Fibroblast of skin of scalp (primary cell): Measurements from ENCODE around the gene PKP4.

Source experiments
- DNase-seq: peaks from one replicate; pipeline ENCODE4 v3.0.0-alpha.2; 2013

The PKP4 gene

DNA sequence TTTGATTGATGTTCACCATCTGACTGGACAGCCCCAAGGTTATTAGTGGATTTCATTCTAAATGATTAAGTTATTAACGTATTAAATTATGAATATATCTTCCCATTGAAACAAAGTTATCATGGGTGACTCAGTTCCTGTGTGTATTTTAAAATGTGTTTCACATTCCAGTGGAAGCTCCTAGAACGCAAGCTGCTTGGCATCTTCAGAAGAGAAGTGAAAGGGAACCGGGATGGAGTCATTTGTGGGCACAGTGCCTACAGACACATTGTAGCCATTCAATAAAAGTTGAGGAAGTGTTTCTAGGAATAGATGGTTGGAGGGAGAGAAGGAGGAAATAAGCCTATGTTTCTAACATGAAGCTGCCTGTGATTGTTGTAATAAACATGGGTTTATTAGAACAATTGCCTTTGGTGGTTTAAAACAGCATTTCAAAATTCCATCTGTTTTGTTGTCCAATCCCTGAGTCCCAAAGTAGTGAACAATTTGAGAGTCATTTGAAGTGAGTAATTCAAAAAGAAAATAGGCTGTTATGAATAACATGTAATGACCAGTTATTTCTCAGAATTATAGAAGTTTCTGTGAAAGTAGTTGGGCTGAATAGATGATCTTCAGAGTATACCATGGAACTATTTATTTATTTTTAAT is 143.5 kb downstream of the PKP4 start:
- peak; percentile 93 for DNase-seq

DNA sequence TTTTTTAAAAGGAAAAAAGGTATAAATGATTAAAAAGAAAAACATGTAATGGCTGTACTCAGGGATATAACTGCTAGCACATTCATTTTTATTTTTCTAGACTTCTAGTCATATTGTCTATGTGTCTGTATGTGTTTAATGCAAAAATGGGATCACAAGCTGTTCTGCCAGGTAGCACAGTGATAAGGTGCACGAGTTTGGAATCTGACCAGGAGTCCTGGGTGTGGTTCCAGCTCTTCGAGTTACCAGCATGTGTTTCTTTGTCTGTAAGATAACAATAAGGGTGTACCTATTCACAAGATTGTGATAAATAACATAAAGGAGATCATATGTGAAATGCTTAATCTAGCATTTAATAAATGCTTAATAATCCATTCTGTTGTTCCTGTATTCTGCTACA is 145.3 kb downstream of the PKP4 start:
- DNase-seq: no peak

DNA sequence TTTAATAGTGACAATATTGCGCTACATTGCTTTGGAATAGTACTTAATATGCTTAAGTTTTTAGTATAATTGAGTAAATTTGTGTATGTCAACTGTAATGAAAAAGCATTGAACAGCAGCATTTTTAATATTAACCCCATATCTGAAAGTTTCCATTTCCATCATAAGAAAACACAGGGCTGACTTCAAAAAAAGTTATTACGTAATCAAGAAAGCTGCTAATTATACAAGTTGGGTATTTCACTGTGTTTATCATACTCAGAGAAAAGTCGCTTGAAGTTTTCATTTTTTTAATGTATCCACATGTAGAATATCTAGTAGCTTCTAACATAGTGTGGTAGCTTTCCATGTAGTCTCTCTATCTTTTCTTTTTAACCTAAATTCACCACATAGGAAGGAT is 146.5 kb downstream of the PKP4 start:
- DNase-seq: no peak

DNA sequence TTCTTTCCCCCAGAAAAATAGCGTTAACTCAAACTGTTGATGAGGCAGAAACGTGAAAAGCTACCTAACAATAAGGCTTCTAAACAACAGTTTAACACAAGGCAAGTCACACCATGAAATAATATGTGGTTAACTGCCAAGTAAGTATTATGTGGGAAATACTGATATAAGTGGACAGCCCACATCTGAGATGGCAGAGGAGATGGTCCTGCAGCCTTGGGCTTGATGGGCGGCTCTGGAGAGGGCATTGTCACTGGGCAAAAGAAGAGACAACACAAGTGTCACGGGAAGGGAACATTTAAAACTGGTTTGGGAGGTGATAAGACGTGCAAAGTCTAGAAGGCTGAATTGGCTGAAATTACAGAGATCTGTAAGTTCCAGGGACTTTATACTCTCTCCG is 147.2 kb downstream of the PKP4 start:
- no peak for DNase-seq

DNA sequence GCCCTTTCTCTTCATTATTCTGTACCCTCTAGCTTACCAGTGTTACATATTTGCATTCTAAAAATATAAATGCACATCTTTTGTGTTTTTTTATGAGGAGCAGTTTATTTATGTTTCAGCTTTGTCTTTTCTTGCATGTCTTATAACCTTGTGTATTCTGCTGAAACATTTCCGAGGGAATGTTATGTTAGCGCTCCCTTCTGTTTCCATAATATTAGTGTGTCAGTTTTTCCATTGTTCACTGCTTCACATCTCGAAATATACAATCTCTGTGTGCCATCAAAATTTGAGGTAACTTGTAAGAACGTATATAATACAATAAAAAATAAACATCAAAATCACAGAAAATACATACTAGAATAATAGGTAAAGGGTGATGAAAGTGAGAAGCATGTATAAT is 153.3 kb downstream of the PKP4 start:
- DNase-seq: no peak

DNA sequence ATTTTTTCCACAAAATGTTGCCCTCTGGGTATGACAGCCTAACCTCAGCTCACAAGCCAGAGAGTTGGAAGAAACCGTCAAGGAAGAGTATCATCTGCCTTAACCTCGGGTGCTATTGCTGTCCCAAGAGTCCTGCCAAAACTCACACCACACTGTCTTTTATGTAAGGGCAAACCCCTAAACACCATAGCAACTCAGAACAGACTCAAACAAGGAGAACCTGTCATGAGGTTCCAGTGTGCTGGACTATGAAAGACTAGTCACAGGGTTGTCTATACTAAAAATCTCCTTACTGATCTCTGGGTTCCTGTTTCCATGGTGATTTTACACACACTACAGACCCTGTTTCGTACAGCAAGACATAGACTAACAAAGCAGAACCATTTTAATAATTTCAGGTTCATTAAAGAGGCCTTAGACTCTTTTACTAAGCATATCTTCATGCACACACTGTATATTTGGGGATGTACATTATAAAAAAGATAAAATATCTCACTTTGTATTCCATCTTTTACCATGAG is 159.8 kb downstream of the PKP4 start:
- no peak for DNase-seq

DNA sequence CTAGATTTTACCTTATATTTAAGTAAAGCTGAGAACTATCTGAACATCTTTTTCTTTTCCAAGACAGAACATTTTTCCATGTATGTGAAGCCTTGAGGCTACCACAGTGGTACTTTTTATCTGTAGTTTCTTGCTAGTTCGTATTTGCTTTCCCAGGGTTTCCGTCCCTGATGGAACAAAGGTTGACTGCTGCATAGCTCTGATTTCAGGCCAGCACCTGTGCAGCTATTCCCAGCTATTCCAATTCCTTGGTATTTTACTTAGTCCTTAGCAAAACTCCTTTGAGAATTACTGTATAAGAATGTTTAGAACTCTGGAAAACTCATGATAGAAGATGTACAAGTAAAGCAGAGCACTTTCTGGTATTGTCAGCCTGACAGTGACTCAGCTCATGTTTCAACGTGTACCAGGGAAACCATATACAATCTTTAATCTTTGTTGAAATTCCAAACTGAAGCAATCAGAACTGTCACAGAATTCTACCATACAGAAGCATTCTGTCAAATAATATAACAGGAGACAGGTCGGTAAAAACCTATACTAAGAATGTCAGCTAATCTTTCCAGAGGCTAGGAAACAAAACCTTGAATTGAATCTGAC is 162.2 kb downstream of the PKP4 start:
- no peak for DNase-seq

DNA sequence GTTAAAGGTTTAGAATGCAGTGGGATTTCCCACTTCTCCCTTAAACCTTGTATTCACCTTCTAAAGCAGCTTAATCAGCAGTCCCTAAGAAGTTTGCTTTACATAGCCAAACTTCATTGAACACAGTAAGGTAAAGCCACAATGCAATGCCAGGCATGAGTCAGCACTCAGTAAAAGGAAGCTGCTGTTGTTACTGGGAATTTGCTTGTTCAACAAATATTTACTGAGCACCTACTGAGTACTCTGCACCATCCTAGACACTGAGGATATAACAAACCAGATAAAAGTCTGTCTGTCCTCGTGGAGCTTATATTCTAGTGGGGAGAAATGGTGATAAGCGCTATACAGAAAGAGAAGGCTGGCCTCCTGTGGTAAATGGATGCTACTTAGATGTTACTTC is 162.7 kb downstream of the PKP4 start:
- DNase-seq: peak; percentile 19

DNA sequence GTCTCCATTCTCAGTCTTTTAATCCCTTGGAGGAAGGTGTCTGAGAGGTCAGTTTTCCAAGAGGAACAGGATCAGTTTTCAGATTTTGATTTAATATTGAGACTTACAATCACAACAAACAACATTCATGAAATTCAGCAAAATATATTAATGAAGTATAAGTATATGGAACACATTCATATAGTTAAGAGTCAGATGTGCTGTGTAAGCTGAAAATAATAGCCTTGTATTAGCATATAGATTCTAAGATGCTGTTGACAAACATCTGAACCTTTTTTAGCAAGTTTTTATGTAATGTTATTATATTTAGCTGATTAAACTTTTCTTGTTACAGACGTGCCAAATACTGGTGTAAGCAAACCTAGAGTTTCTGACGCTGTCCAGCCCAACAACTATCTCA is 163.9 kb downstream of the PKP4 start:
- DNase-seq: no peak

DNA sequence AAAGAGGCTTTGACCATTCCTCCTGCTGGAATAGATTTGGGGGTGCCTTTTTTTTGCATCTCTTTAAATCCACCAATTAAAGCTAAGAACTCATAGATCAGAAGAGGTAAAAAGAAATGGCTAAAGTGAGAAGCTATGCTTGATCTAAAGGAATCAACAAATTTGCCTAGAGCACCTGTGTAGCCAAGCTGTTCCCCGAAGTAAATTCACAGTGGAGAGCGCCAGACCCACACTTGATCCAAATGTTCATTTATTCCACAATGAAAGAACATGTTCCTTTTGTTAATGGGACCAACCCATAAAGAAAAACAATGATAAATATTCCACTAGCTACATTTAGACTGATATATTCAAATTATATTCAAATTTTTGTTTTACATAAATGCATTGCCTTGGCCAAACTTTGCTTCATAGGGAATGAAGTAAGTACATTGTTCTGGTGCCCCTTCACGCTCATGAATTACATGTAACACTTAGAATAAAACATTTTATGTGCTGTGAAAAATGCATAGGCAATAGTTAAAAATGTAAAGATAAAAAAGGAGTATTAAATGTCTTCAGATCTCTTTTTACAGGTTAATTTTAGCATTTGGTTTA is 167.4 kb downstream of the PKP4 start:
- DNase-seq: no peak

DNA sequence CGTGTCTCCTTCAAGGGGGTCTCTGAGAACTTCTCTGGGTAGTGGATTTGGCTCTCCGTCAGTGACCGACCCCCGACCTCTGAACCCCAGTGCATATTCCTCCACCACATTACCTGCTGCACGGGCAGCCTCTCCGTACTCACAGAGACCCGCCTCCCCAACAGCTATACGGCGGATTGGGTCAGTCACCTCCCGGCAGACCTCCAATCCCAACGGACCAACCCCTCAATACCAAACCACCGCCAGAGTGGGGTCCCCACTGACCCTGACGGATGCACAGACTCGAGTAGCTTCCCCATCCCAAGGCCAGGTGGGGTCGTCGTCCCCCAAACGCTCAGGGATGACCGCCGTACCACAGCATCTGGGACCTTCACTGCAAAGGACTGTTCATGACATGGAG is 168.2 kb downstream of the PKP4 start:
- no peak for DNase-seq

DNA sequence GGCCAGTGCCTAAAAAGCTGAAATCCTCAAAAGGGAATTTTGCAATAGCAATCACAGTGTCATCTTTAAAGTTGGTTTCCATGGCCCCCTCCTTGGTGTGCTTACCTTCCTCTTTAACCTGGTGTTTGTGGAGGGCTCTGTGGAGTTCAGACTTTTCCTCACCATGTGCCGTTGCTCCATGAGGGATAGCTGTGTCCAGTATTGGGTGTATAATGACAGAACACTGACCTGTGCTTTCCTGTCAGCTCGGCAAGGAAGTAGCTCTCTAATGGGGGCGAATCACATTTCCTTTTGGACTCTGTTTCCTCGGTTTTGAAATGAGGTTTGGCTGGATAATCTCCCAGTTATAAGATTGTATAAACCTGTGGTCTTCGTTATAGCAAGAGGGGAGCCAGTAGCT is 172.4 kb downstream of the PKP4 start:
- DNase-seq: no peak

DNA sequence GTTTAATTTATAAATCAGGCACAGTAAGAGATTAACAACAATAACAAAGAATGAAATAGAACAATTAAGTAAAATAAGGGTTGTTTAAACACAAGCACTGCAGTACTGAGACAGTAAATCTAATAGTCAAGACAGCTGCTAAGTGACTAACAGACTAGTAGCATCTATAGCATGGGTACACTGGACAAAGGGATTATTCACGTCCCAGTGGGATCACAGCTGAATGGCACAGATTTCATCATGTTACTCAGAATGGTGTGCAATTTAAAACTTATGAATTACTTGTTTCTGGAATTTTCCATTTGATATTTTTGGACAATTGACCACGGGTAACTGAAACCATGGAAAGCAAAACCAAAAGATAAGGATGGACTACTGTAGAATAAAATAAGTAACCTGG is 176.5 kb downstream of the PKP4 start:
- no peak for DNase-seq

DNA sequence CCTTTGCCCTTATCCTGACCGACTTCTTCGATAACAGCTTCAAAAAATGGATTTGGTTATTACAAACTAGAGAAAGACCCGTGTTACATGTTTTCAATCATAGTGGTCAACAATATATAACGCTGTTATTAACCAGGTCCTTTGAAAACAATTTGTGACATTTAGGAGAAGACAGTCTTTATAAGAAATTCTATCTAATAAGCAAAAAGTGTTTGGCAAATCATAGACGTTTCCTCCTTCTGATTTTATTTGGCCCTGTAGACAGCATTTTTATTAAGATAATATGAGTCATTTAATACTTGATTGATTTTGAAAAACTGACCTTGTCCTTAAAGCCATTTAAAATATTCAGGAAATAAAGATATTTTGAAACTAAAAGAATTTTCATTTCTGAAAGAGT is 177.9 kb downstream of the PKP4 start:
- no peak for DNase-seq

DNA sequence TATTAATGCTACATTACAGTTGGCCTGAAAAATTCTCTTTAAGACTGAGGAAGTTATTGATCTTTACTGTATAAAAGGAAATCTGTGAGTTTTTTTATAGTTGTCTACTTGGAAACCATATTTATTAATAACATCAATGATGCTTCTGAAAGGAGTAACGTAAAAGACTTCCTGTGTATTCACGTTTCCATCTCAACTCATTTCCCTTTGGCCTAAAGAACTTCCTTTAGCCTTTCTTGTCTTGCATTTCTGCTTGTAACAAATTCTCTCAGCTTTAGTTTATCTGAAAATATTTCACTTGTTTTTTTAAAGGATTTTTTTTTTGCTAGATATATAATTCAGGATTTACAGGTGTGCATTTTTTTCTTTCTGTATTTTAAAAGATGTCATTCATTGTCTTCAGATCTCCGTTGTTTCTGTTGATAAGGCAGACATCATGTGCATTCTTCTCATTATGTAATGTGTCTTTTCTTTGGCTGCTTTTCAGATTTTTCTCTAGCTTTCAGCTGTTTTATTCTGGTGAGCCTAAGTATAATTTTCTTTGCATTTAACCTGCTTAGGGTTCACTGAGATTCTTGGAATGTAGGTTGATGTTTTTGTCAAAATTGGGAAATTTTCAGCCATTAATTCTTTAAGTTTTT is 179.3 kb downstream of the PKP4 start:
- DNase-seq: no peak

DNA sequence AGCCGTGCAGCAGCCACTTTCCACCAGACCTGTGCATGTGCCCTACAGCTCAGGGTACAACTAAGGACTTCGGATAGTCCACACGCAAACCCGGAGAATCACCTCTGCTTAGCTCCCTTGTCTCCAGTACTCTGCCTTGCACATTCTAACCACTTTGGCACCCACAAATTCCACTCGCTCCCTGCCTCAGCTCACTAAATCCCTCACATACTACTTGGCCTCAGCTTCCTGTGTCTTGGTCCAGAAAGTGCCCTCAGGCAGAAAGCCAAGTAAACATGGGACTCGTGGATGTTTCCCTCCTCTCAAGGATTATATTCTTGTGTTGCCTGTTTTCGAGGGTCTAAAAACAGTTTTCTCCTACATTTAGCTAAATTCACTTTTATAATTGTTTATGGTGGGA is 180.6 kb downstream of the PKP4 start:
- no peak for DNase-seq

DNA sequence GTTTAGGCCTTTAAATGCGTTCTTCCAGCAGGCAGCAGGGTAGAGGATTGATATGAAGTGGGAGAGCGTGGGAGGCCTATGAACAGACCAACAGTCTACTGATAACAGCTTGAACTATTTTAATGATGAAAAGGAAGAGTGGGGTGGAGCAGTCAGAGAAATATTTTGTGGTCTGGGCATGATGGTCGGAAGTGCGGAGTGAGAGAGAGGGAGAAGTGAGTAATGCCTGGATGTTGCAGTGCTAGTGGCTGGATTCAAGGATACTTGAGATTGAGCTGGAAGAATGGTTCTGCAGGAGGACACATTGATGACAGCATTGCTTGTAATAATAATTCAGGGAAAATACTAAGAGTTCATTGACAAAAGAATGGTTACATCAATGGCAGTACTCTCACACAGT is 187.4 kb downstream of the PKP4 start:
- peak; percentile 77 for DNase-seq

DNA sequence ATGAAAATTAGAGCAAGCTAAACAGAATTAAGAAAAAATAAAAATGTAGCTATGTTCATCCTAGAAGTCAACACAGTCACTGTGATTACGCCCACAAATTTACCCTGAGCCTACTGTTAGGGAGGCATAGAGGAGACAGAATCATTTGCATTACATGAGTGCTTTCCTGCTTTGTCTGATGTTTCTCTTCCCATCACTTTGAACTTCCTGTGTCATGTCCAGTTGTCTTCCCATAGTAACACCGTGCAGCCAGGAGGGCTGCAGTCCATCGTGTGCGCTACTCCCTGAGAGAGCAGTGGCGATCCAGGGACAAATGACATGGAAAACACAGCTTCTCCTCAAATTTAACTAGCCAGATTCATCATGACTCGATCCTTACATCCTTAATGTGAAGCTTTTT is 188.5 kb downstream of the PKP4 start:
- no peak for DNase-seq

DNA sequence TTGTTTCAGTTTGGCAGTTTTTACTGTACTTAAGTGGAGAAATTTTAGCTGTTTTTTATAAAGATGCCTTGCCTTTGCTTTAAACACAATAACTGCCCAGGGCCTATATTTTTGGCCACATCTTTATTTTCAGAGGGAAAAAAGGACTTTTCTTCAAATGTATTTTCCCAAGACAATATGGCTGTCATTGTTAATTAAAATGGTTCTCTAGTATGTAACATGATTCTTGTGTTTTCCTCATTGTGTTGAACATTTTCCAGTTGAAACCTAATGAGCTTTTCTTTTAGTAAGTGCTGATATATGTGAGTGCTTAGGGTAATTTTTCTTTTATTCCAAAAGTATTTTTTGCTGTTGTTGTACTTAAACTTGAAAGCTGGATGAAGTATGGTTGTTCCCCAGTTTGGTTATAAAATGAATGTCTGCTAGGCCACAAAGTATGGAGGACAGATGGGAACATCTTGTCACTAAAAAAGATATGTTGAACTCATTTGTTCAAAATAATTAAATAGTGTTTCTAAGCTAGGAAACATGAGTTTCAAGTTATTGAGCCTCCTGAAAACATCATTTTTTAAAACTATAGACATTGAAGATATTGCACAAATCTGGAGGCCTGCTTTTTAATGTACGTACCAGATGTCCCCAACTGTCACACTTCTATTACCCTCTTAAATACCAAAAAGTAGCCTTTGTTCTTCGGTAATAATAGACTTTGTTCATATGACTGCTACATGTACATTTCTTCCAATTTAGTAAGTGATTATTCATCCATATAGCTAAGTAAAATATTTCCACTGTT is 190.9 kb downstream of the PKP4 start:
- DNase-seq: no peak

DNA sequence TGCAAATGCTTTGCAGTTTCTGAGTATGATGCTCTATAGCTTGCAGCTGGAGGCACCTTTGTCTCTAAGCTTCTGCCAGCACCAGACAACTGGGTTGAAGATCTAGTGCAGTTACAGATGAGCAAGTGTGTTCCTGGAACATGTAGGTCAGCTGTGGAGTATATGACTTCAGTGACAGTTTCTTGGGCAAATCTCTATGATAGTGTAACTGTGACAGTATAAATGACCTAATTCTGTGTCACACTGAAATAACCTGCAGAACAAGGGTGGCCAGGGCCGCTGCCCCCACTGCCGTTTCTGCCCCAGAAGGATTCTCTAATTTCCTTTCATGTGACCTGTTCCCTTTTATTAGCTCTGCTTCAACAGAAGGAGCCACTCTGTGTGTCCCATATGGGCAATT is 193.1 kb downstream of the PKP4 start:
- DNase-seq: no peak

DNA sequence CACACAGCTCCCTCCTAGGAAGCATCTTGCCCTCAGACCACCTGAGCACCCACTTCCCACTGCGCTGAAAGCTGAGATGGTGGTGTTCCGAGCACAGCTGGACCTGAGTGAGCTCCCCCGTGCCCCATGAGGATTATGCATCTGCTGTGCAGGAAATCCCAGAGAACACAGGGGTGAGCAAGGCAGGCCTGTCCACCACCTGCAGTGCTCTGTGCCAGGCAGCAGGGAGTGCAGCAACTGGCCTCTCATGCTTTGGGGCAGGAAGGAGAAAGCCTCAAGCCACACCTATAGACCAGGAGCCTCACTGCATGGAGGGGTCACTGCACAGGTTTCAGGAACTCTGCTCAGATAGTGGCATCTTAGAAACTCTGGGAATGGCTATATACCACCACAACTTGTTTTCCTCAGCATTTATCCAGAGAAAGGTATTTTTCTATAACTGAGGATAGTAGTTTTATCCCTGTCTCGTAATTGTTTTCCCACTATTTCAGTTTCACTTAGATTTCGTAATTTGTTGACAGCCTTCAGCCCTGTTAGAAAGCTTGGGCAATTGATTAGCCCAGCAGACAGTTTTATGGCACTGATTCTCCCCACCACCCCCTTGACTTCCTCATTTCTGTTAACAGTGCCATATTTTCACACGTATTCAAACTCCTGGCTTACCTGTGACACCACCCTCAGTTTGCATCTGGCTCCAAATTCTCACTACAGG is 194.1 kb downstream of the PKP4 start:
- DNase-seq: no peak

DNA sequence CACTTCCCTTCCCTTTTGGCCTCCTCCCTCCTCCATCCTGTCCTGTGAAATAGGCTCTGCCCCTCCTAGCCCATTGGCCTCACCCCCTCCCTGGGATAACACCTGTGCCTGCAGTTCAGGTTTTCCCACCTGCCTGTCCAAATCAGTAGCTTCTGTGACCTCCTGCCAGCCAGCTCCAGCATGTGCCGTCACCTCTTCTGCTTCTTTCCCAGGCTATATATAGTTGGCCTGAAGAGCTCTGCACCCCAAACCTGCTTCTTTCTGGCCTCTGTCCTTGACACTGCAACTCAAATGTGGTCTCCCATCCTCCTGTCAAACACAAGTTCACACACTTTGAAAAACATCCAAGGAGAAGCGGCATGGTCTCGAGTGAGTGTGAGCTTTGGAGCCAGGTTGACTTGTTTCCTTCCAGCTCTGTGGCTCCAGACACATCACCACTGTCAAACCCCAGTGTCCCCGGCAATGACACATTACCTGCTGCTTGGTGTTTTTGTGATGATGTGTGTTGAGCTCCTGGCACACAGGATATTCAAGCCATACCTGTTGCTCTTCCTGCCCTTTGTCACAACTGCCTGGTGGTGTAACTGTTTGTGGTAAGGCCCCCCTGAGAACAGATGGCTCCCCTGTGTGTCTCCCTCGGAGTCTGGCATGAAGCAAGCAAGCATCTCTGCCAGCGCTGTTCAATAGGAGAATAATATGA is 194.8 kb downstream of the PKP4 start:
- no peak for DNase-seq
